ENCODE results near the gene HLA-DOA.

HLA-DOA gene

DNA sequence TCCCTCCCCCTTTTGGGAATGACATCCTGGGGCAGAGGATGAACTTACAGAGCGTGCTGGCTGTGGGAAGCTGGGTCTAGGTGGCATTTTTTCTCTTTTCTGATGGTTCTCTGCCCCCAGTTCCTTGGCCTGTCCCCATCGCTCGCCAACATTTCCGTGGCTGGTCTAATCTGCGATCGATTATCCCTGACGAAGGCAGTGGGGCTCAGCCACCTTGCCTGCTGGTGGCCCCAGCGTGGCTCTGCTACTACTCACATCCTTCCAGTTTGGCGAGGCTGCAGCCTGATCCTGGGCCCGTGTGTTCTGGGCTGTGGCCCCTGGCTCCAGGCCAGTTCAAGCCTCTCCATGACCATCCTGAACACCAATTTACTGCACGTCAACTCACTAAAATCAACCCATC lies 6.4 kb upstream of the HLA-DOA start:
- no peak for DNase-seq

GRCh38 chr6:33014841-33015634 lies 5.6 kb upstream of the HLA-DOA start:
- no peak for DNase-seq

GRCh38 chr6:33013608-33014007 lies 4.2 kb upstream of the HLA-DOA start:
- no peak for DNase-seq

DNA sequence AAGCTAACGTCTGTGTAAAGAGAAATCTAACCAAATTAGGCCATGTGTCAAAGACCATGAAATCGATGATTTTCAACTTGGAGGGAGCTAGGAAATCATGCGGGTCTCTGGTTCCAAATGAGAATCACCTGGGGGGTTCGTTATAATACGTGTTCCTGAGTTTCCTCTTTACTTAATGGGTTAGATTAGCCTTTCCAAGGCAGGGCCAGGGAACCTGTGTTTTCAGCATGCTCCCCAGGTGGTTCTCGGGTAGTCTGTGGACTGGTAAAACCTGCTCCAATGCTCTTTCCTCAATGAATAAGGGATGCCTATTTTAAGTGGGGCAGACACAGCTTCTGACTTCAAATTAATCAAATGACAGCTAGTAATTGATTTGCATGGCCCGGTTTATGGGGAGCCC lies 965 bp upstream of the HLA-DOA start:
- no peak for DNase-seq

- no peak for DNase-seq
Observed at GRCh38 chr6:33007831-33008400, 1.5 kb downstream of the HLA-DOA start.

GRCh38 chr6:33004940-33005339 lies 4.5 kb downstream of the HLA-DOA start:
- DNase-seq: no peak

DNA sequence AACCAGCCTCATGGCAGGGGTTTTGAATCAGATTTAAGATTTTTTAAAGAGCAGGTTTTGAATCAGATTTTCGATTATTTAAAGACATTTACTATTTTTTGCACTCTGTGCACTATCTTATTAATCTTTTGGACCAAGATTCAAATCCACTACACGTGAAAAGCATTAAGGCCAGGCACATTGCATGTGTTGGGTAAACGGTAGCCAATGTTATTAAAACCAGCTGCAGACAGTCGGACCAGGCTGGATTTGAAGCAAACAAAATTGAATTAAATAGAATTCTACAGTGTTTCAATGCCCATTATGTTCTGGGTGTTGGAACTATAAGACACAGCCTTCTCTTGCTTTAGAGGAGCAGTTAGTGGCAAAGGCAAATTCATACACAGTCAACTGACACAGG lies 7.7 kb downstream of the HLA-DOA start:
- no peak for DNase-seq

GRCh38 chr6:33000055-33000454 lies 9.3 kb downstream of the HLA-DOA start:
- no peak for DNase-seq

- DNase-seq: no peak
Observed at GRCh38 chr6:32995448-32995847, 13.9 kb downstream of the HLA-DOA start.

GRCh38 chr6:32993363-32993973 lies 15.9 kb downstream of the HLA-DOA start:
- DNase-seq: no peak

DNA sequence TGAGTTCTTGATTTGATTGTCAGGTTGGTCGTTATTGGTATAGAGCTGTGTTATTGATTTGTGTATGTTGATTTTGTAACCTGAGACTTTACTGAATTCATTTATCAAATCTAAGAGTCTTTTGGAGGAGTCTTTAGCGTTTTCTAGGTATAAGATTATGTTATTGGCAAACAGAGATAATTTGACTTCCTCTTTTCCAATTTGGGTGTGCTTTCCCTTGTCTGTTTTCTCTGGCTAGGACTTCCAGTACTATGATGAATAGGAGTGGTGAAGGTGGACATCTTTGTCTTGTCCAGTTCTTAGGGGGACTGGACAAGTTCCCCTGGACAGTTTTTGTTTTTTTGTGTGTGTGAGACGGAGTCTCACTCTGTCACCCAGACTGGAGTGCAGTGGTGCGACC lies 17.4 kb downstream of the HLA-DOA start:
- no peak for DNase-seq

- DNase-seq: no peak
Observed at GRCh38 chr6:32989368-32989767, 20.0 kb downstream of the HLA-DOA start.

GRCh38 chr6:32984622-32985389 lies 24.6 kb downstream of the HLA-DOA start:
- peak; percentile 93 for DNase-seq

GRCh38 chr6:32983964-32984621 lies 25.3 kb downstream of the HLA-DOA start:
- DNase-seq: no peak

DNA sequence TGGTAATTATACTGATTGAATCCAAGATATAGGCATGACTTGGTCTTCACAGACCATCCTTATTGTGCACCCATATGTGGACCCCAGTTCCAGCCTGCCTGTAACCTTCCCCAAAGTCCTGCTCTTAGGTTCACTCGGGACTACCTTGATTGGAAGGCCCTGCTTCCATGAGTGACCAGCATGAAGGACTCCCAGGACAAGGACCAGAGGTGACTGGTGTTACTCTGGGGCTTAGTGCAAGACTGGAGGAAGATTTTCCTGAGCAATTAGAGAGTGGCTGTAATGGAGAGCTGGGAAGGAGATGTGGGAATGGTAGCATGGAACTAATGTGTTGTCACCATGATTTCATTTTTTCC lies 25.9 kb downstream of the HLA-DOA start:
- no peak for DNase-seq

- no peak for DNase-seq
Observed at GRCh38 chr6:32982702-32983492, 26.5 kb downstream of the HLA-DOA start.

GRCh38 chr6:32982084-32982701 lies 27.2 kb downstream of the HLA-DOA start:
- no peak for DNase-seq

GRCh38 chr6:32980488-32981038 lies 28.8 kb downstream of the HLA-DOA start:
- DNase-seq: no peak

DNA sequence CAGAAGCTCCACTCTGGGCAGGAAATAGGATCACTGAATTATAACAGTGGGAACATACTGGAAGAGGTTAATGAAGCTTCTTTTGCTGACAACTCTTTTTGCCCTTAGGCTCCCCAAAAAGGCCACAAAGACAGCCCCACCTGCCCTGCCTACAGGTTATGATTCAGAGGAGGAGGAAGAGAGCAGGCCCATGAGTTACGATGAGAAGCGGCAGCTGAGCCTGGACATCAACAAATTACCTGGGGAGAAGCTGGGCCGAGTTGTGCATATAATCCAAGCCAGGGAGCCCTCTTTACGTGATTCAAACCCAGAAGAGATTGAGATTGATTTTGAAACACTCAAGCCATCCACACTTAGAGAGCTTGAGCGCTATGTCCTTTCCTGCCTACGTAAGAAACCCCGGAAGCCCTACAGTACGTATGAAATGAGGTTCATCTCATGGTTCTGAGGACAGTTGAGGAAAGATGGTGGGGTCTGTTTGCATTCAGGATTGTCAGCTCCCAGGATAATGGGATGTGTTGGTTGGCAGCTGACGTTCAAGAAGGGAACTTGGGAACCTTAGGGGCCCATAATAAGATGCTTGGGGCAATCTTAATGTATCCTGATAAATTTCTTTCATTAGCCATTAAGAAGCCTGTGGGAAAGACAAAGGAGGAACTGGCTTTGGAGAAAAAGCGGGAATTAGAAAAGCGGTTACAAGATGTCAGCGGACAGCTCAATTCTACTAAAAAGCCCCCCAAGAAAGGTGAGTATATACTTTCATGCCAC lies 29.5 kb downstream of the HLA-DOA start:
- no peak for DNase-seq

GRCh38 chr6:32977953-32978324 lies 31.5 kb downstream of the HLA-DOA start:
- no peak for DNase-seq
